ENCODE data around the gene TBC1D1.
A peak's percentile ranks its signal among the peaks of the same experiment; 100 is the strongest.

Gene TBC1D1

DNA sequence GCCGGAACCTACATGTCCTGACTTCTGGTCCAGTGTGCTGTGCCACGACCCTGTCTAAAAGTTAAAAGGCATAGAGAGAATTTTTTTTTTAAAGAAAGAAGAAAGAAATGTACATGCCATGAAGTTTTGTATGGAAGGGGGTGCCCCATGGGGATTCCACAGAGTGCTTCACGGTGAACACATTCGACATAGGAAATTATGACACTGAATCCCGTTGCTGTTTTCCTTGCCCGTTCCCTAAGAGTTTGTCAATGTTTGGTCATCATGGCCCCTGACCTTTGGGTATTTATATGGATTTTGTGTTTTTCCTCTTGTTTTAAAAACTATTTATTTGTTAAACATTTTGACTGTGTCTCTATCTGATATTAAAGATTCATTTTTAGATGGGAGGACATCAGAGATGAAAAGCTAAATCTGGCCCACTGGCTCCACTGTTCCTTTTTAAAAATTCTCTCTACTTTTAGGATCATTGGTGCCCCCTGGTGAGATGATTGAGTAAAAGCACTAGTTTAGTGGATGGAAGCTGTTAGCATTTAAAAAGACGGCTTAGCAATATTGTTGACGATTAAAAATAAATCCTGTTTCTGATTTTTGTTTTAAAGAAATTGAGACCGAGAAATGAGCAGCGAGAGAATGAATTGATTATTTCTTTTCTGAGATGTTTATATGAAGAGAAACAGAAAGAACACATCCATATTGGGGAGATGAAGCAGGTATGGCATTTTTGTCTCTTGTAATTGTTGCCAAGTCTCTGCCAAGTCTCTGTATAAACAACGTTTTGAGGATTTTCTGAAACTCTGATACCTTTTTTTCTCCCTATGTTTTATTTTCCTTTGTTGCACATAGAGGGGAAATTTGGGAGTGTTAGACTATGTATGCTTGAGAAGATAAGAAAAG lies 144.3 kb downstream of the TBC1D1 start:
- no peaks in the 10 kb centered on the region for H3K9me3 ChIP-seq (ENCODE audit: control insufficient read depth, insufficient read depth, low read length)
- H3F3A ChIP-seq (ENCODE audit: control insufficient read depth, insufficient read depth) = peaks cover 17% of the 10 kb centered on the region
- H3K9me2 ChIP-seq (replicated peaks; ENCODE audit: control insufficient read depth, low read length) = no peaks in the 10 kb centered on the region
- H3K4me1 ChIP-seq (ENCODE audit: control insufficient read depth, low read length) = peaks cover 16% of the 10 kb centered on the region
- peaks cover 3% of the 10 kb centered on the region; the same call in 1 of the 2 replicates for H4K20me1 ChIP-seq (ENCODE audit: control insufficient read depth, insufficient read depth, low read depth, low read length)
- H3K36me3 ChIP-seq (ENCODE audit: control insufficient read depth, low read length) = peaks cover 87% of the 10 kb centered on the region
- peak; percentile 71 for TF ChIP-seq CTCF (IDR thresholded peaks at IDR 0.05; ENCODE audit: low read depth, low read length, poor library complexity, severe bottlenecking)
- TF ChIP-seq EZH2phosphoT487 (IDR thresholded peaks at IDR 0.05; ENCODE audit: borderline replicate concordance, low read length) = no peak
- H3K4me3 ChIP-seq (ENCODE audit: low read length) = no peak overlapping the region
- no peaks in the 10 kb centered on the region for H3K27me3 ChIP-seq (ENCODE audit: control insufficient read depth, low read length)
- no peak overlapping the region for H3K27ac ChIP-seq (ENCODE audit: low read depth, low read length)
- H3K79me2 ChIP-seq (ENCODE audit: control insufficient read depth, low read length) = peaks cover 31% of the 10 kb centered on the region
- H3K4me2 ChIP-seq (ENCODE audit: low read length) = no peak overlapping the region

DNA sequence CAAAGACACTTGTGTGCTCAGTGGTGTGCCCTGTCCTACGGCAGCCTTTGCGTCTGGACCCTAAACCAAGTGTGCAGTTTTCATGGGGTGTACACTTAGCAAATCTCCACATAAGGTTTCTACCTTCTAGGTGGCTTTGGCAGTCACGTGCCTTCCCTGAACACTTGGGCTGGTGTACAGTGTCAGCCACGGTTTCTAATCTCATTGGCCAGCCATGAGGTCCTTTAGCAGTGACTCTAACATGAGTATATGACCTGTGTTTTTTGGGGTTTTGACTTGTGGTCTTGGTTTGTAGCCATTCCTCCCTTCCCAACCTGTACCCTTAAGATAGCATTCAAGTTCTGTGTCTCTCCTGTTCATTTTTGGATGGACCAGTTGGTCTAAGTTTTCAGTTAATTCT lies 145.7 kb downstream of the TBC1D1 start:
- no peak for TF ChIP-seq CTCF (IDR thresholded peaks at IDR 0.05; ENCODE audit: low read depth, low read length, poor library complexity, severe bottlenecking)
- TF ChIP-seq EZH2phosphoT487 (IDR thresholded peaks at IDR 0.05; ENCODE audit: borderline replicate concordance, low read length) = no peak
- H3K9me3 ChIP-seq (ENCODE audit: control insufficient read depth, insufficient read depth, low read length) = no peaks in the 10 kb centered on the region
- peaks cover 17% of the 10 kb centered on the region for H3F3A ChIP-seq (ENCODE audit: control insufficient read depth, insufficient read depth)
- H3K4me3 ChIP-seq (ENCODE audit: low read length) = no peak overlapping the region
- H3K4me1 ChIP-seq (ENCODE audit: control insufficient read depth, low read length) = peaks cover 16% of the 10 kb centered on the region
- H3K9me2 ChIP-seq (replicated peaks; ENCODE audit: control insufficient read depth, low read length) = no peaks in the 10 kb centered on the region
- H3K27ac ChIP-seq (ENCODE audit: low read depth, low read length) = no peak overlapping the region
- H3K27me3 ChIP-seq (ENCODE audit: control insufficient read depth, low read length) = no peaks in the 10 kb centered on the region
- peaks cover 89% of the 10 kb centered on the region for H3K36me3 ChIP-seq (ENCODE audit: control insufficient read depth, low read length)
- peaks cover 31% of the 10 kb centered on the region for H3K79me2 ChIP-seq (ENCODE audit: control insufficient read depth, low read length)
- peaks cover 3% of the 10 kb centered on the region; the same call in 1 of the 2 replicates for H4K20me1 ChIP-seq (ENCODE audit: control insufficient read depth, insufficient read depth, low read depth, low read length)
- no peak overlapping the region for H3K4me2 ChIP-seq (ENCODE audit: low read length)

DNA sequence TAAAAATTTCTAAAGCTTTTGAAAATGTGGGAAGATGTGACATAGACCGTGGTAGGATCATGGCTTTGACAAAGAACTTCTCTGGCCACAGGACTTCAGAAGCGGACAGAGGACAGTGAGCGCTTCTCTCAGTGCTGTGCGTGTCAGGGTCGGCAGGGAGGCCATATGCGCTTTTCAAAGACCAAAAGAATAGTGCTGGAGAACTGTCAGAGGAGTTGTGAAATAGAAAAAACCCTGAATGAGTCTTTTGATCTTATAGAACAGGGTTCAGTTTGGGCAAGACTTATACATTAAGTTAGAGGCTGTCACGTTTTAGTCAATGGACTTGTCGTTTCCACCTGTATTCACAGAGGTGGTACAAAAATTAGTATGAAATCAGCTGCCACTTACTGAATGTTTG lies 146.7 kb downstream of the TBC1D1 start:
- H3K27me3 ChIP-seq (ENCODE audit: control insufficient read depth, low read length) = no peaks in the 10 kb centered on the region
- peaks cover 17% of the 10 kb centered on the region for H3F3A ChIP-seq (ENCODE audit: control insufficient read depth, insufficient read depth)
- H3K9me2 ChIP-seq (replicated peaks; ENCODE audit: control insufficient read depth, low read length) = no peaks in the 10 kb centered on the region
- peaks cover 3% of the 10 kb centered on the region; the same call in 1 of the 2 replicates for H4K20me1 ChIP-seq (ENCODE audit: control insufficient read depth, insufficient read depth, low read depth, low read length)
- peaks cover 31% of the 10 kb centered on the region for H3K79me2 ChIP-seq (ENCODE audit: control insufficient read depth, low read length)
- TF ChIP-seq CTCF (IDR thresholded peaks at IDR 0.05; ENCODE audit: low read depth, low read length, poor library complexity, severe bottlenecking) (no peak), EZH2phosphoT487 (IDR thresholded peaks at IDR 0.05; ENCODE audit: borderline replicate concordance, low read length) (no peak)
- no peak overlapping the region for H3K4me3 ChIP-seq (ENCODE audit: low read length)
- H3K9me3 ChIP-seq (ENCODE audit: control insufficient read depth, insufficient read depth, low read length) = no peaks in the 10 kb centered on the region
- H3K27ac ChIP-seq (ENCODE audit: low read depth, low read length) = no peak overlapping the region
- peaks cover 89% of the 10 kb centered on the region for H3K36me3 ChIP-seq (ENCODE audit: control insufficient read depth, low read length)
- H3K4me1 ChIP-seq (ENCODE audit: control insufficient read depth, low read length) = peaks cover 16% of the 10 kb centered on the region
- no peak overlapping the region for H3K4me2 ChIP-seq (ENCODE audit: low read length)

Measured in DOHH2 (cell line).